Mucosa of rectum (tissue), 2 donors: Measurements from ENCODE around the gene DGKK.

Source experiments
- H3K27ac ChIP-seq, 2 donors: one replicate each; pipeline ENCODE4 v1.7.0; 2013; ENCODE audit warnings: inconsistent platforms in 2 of 2, low read depth in 2 of 2, low read length in 2 of 2
- H3K27me3 ChIP-seq, 2 donors: one replicate each; pipeline ENCODE4 v1.7.0; 2013; ENCODE audit warnings: low read length in 2 of 2; ENCODE audit not compliant: control insufficient read depth in 2 of 2, insufficient read depth in 2 of 2
- H3K36me3 ChIP-seq, 2 donors: one replicate each; pipeline ENCODE4 v1.7.0; 2013; ENCODE audit warnings: low read length in 2 of 2; ENCODE audit not compliant: control insufficient read depth in 2 of 2, insufficient read depth in 2 of 2
- H3K4me1 ChIP-seq, 2 donors: one replicate each; pipeline ENCODE4 v1.7.0; 2013; ENCODE audit warnings: low read length in 2 of 2, mild to moderate bottlenecking in 1 of 2; ENCODE audit not compliant: control insufficient read depth in 2 of 2, insufficient read depth in 2 of 2
- H3K4me3 ChIP-seq, 2 donors: one replicate each; pipeline ENCODE4 v1.7.0; 2013; ENCODE audit warnings: low read length in 2 of 2
- H3K9ac ChIP-seq, 2 donors: one replicate each; pipeline ENCODE4 v1.7.0; 2013; ENCODE audit warnings: low read length in 2 of 2, low read depth in 1 of 2, mild to moderate bottlenecking in 1 of 2
- H3K9me3 ChIP-seq, 2 donors: one replicate each; pipeline ENCODE4 v1.7.0; 2013; ENCODE audit warnings: low read length in 2 of 2; ENCODE audit not compliant: control insufficient read depth in 2 of 2
- donor health status: healthy.
- donor health status: Normal muscosa, but diverticular disease.

Gene DGKK

GRCh38 chrX:50431623-50432022, 39.0 kb downstream of the DGKK start:
- H3K9me3 ChIP-seq, result no peaks in the 10 kb centered on the region
- peaks cover 3 to 5% of the 10 kb centered on the region in 2 donors for H3K27me3 ChIP-seq
- H3K4me1 ChIP-seq, result no peaks in the 10 kb centered on the region
- H3K9ac ChIP-seq, result no peak overlapping the region
- H3K36me3 ChIP-seq, result no peaks in the 10 kb centered on the region
- H3K27ac ChIP-seq, result no peak overlapping the region
- no peak overlapping the region for H3K4me3 ChIP-seq

DNA sequence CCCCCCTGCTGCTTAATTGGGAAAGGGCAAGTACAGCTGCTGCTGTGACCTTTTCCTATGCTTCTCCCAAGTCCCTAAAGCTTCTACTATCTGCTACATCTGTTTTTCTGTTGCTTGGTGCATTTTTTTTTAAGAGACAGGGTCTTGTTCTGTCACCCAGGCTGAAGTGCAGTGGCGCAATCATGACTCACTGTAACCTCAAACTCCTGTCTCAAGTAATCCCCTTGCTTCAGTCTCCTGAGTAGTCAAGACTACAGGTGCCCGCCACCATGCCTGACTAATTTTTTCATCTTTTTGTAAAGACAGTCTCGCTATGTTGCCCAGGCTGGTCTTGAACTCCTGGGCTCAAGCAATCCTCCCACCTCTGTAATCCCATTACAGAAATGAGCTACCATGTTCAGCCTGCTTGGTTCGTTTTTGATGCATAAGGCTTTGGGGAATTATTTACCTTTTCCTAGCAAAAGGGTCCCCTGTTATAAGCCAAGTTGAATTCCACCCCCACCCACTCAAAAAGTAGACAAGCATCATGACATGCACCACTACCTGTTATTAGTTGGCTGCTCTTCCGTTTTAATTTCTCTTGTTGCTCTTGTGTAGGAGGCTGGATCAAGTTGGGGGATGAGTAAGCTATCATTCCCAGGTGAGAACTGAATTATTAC, 39.6 kb downstream of the DGKK start:
- no peak overlapping the region for H3K27ac ChIP-seq
- peaks cover 3 to 5% of the 10 kb centered on the region in 2 donors for H3K27me3 ChIP-seq
- no peak overlapping the region for H3K4me3 ChIP-seq
- H3K9me3 ChIP-seq, result no peaks in the 10 kb centered on the region
- no peaks in the 10 kb centered on the region for H3K4me1 ChIP-seq
- no peak overlapping the region for H3K9ac ChIP-seq
- H3K36me3 ChIP-seq, result no peaks in the 10 kb centered on the region

DNA sequence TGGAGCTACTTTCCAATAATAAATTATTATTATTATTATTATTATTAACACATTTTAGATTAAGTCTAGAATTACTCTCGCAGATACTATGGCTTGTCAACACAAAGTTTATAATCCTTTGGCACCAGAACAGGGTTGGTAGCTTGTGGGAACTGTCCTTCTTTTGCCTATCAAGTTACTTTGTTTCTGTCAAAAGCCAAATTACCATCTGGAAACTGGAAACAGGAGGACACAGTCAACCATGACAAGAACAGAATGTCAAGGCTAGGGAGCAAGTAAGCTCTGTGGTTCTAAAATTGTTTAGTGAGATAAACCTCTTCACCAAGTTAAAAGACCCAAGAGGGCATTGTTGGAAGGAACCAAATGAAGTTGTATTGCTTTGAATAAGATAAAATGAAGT, 42.5 kb downstream of the DGKK start:
- Histone ChIP-seq H3K27ac (no peak overlapping the region), H3K27me3 (peaks cover 0 to 5% of the 10 kb centered on the region in 2 donors)

GRCh38 chrX:50407976-50408375, 62.6 kb downstream of the DGKK start:
- no peak overlapping the region for H3K27ac ChIP-seq
- no peaks in the 10 kb centered on the region for H3K4me1 ChIP-seq
- H3K9me3 ChIP-seq, result no peaks in the 10 kb centered on the region
- H3K27me3 ChIP-seq, result peaks cover 3 to 6% of the 10 kb centered on the region in 2 donors
- no peak overlapping the region for H3K9ac ChIP-seq
- no peaks in the 10 kb centered on the region for H3K36me3 ChIP-seq
- H3K4me3 ChIP-seq, result no peak overlapping the region

More for the DNA sequence above, 42.5 kb downstream of the DGKK start:
- Histone ChIP-seq H3K9me3 (no peaks in the 10 kb centered on the region), H3K4me1 (no peaks in the 10 kb centered on the region), H3K36me3 (no peaks in the 10 kb centered on the region), H3K9ac (no peak overlapping the region), H3K4me3 (no peak overlapping the region)

- H3K27me3 ChIP-seq, result peaks cover 0 to 4% of the 10 kb centered on the region in 2 donors
- H3K4me3 ChIP-seq, result no peak overlapping the region
- H3K9me3 ChIP-seq, result no peaks in the 10 kb centered on the region
- H3K27ac ChIP-seq, result no peak overlapping the region
- no peaks in the 10 kb centered on the region for H3K4me1 ChIP-seq
- no peaks in the 10 kb centered on the region for H3K36me3 ChIP-seq
- no peak overlapping the region for H3K9ac ChIP-seq
Observed at GRCh38 chrX:50403903-50404302, 66.7 kb downstream of the DGKK start.

- Histone ChIP-seq H3K36me3 (no peaks in the 10 kb centered on the region), H3K27ac (no peak overlapping the region), H3K27me3 (peaks cover 0 to 4% of the 10 kb centered on the region in 2 donors), H3K9me3 (no peaks in the 10 kb centered on the region), H3K4me1 (no peaks in the 10 kb centered on the region), H3K4me3 (no peak overlapping the region), H3K9ac (no peak overlapping the region)
Observed at GRCh38 chrX:50402886-50403285, 67.7 kb downstream of the DGKK start.

DNA sequence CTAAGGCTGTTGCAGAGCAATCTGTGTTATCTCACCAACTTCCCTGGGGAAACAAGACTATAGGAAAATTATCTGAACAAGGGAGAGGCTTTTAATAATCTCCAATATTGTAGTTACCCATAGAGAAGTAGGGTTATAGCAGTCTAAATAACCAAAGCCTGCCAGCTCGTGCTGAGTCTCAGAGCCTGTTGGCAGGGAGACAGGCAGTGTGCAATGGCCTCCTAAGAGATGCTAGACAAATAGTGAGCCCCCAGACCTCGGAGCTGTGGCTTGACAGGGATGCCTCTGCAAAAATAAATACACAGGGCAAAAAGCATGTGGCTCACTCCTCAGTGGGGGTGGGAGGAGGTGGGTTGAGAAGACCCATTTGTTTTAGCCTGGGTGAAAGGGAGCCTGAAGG, 76.7 kb downstream of the DGKK start:
- Histone ChIP-seq H3K36me3 (no peaks in the 10 kb centered on the region), H3K4me3 (no peak overlapping the region), H3K9me3 (no peaks in the 10 kb centered on the region), H3K27ac (no peak overlapping the region), H3K9ac (no peak overlapping the region), H3K27me3 (peaks cover 0 to 16% of the 10 kb centered on the region in 2 donors), H3K4me1 (no peaks in the 10 kb centered on the region)

DNA sequence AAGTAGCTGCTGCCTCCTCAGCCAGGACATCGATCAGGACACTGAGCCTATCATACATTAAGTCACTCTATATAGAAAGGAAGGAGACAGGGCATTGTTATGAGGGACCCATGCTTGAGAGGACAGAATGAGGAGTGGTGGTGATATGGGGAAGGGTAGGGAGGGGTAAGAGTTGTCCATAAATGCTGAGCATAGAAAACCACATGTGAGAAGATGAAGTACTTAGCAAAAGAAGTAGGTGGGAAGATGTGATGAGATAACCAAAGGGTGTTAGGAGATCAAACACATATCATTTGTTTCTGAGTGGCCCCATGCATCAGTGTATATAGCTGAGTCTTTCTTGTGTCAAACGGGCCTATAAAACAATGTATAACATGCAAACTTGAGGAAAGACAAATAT, 84.1 kb downstream of the DGKK start:
- H3K27ac ChIP-seq, result no peak overlapping the region

GRCh38 chrX:50381729-50382415, 88.8 kb downstream of the DGKK start:
- peaks cover 0 to 4% of the 10 kb centered on the region in 2 donors for H3K27me3 ChIP-seq
- no peak overlapping the region for H3K9ac ChIP-seq
- no peak overlapping the region for H3K4me3 ChIP-seq
- no peak overlapping the region for H3K27ac ChIP-seq
- no peaks in the 10 kb centered on the region for H3K4me1 ChIP-seq
- H3K9me3 ChIP-seq, result no peaks in the 10 kb centered on the region
- H3K36me3 ChIP-seq, result no peaks in the 10 kb centered on the region

More for the DNA sequence above, 84.1 kb downstream of the DGKK start:
- H3K27me3 ChIP-seq, result peaks cover 4 to 6% of the 10 kb centered on the region in 2 donors
- H3K36me3 ChIP-seq, result no peaks in the 10 kb centered on the region
- H3K9ac ChIP-seq, result no peak overlapping the region
- H3K9me3 ChIP-seq, result no peaks in the 10 kb centered on the region
- H3K4me1 ChIP-seq, result no peaks in the 10 kb centered on the region
- no peak overlapping the region for H3K4me3 ChIP-seq

GRCh38 chrX:50375481-50376267, 95.0 kb downstream of the DGKK start:
- Histone ChIP-seq H3K9me3 (no peaks in the 10 kb centered on the region), H3K27ac (peak overlapping the region; percentile 20 to 48)

More at GRCh38 chrX:50375481-50376267, 95.0 kb downstream of the DGKK start:
- H3K4me1 ChIP-seq, result peaks cover 7 to 17% of the 10 kb centered on the region in 2 donors
- H3K36me3 ChIP-seq, result no peaks in the 10 kb centered on the region
- H3K9ac ChIP-seq, result no peak overlapping the region
- H3K27me3 ChIP-seq, result peaks cover 0 to 3% of the 10 kb centered on the region in 2 donors
- peak overlapping the region in 1 of 2 donors; percentile 14 for H3K4me3 ChIP-seq
